Fibroblast of lung (primary cell): ENCODE results near the gene TBC1D2B. TPM values are rescaled to one million over a fixed set of nuclear protein-coding genes. Genes with fewer than 3 reads are reported as not detected.
"Not testable (repeated sequence)": the region's sequence is repeated elsewhere in the genome, so short reads cannot be mapped to it uniquely, and the experiment has no call there.

Source experiments
- DNase-seq, 2 donors: peaks; one replicate each; pipeline versions ENCODE4 v3.0.0 to v3.0.0-alpha.2; 2010; ENCODE audit warnings: low read depth in 2 of 2
- H2AFZ ChIP-seq: 2 replicates; pipeline ENCODE4 v1.5.1; 2012; ENCODE audit warnings: low read length, control low read depth, inconsistent platforms
- H3K27ac ChIP-seq: 2 replicates; pipeline ENCODE4 v1.5.1; 2011; ENCODE audit warnings: low read length, control low read depth; ENCODE audit not compliant: insufficient read depth
- H3K27me3 ChIP-seq: 2 replicates; pipeline ENCODE4 v1.5.1; 2011; ENCODE audit warnings: mild to moderate bottlenecking, low read length; ENCODE audit not compliant: control insufficient read depth, insufficient read depth
- H3K36me3 ChIP-seq: 2 replicates; pipeline ENCODE4 v1.5.1; 2011; ENCODE audit warnings: low read length; ENCODE audit not compliant: control insufficient read depth, insufficient read depth
- H3K4me1 ChIP-seq: 2 replicates; pipeline ENCODE4 v1.5.1; 2011; ENCODE audit warnings: low read length; ENCODE audit not compliant: control insufficient read depth, insufficient read depth; ENCODE audit errors: extremely low read depth
- H3K4me2 ChIP-seq: 2 replicates; pipeline ENCODE4 v1.5.1; 2011; ENCODE audit warnings: low read length, control low read depth; ENCODE audit not compliant: insufficient read depth; ENCODE audit errors: extremely low read depth
- H3K4me3 ChIP-seq, 4 experiments: fragments of 200-600 bp in 1 of 4; sonication (generic) in 1 of 4; replicated peaks in 1 of 4; 2 replicates each; pipeline ENCODE4 v1.5.1; 2011 to 2016; ENCODE audit warnings: low read length in 4 of 4, low read depth in 3 of 4, mild to moderate bottlenecking in 3 of 4, control low read depth in 2 of 4, inconsistent platforms in 1 of 4, mixed read lengths in 1 of 4; ENCODE audit not compliant: insufficient read depth in 1 of 4; ENCODE audit errors: control extremely low read depth in 1 of 4
- H3K79me2 ChIP-seq: 2 replicates; pipeline ENCODE4 v1.5.1; 2012; ENCODE audit warnings: mild to moderate bottlenecking, low read length, inconsistent platforms; ENCODE audit not compliant: control insufficient read depth, insufficient read depth
- H3K9ac ChIP-seq: 2 replicates; pipeline ENCODE4 v1.5.1; 2011; ENCODE audit warnings: mild to moderate bottlenecking, low read length, control low read depth; ENCODE audit not compliant: insufficient read depth
- H3K9me3 ChIP-seq: 2 replicates; pipeline ENCODE4 v1.5.1; 2012; ENCODE audit warnings: low read depth, low read length; ENCODE audit not compliant: control insufficient read depth, insufficient read depth
- H4K20me1 ChIP-seq: 2 replicates; pipeline ENCODE4 v1.5.1; 2011; ENCODE audit warnings: low read length; ENCODE audit not compliant: control insufficient read depth, insufficient read depth; ENCODE audit errors: extremely low read depth
- CTCF ChIP-seq, 2 donors: IDR thresholded peaks in 1 of 2; conservative IDR thresholded peaks in 1 of 2; 1 replicate in 1 of 2; 2 replicates in 1 of 2; pipeline ENCODE4 v1.5.1; 2011 to 2012; ENCODE audit warnings: low read length in 2 of 2, control low read depth in 1 of 2, inconsistent platforms in 1 of 2, low read depth in 1 of 2, mild to moderate bottlenecking in 1 of 2
- EZH2 ChIP-seq: IDR thresholded peaks from 2 replicates; pipeline ENCODE4 v1.5.1; 2012; ENCODE audit warnings: low read length, control low read depth, mild to moderate bottlenecking; ENCODE audit errors: missing control alignments
- polyA plus RNA-seq, 2 donors: library from polyadenylated mRNA; depleted of rRNA in 1 of 2; stranded (reverse) in 1 of 2; unstranded in 1 of 2; fragments of >200 nt; gene quantifications; 2 replicates each; pipeline ENCODE4 v1.2.1, GENCODE V29; 2011 to 2012; ENCODE audit warnings: missing spikeins in 1 of 2
- total RNA-seq: library from RNA; depleted of rRNA; stranded (reverse); fragments of >200 nt; gene quantifications from 2 replicates; pipeline ENCODE4 v1.2.1, GENCODE V29; 2014

Gene TBC1D2B
- total and polyA plus RNA-seq, 2 donors (not counting 1 experiment from before 2014, with no cell fraction given) = 49.4 to 73.3 TPM

GRCh38 chr15:77999486-77999885 lies 78.0 kb downstream of the TBC1D2B start:
- no peak for DNase-seq
- Histone ChIP-seq H3K4me2 (no peak overlapping the region), H3K36me3 (peaks cover 18% of the 10 kb centered on the region), H3K9ac (no peak overlapping the region), H3K27ac (no peak overlapping the region), H3K4me1 (peaks cover 5% of the 10 kb centered on the region), H4K20me1 (no peaks in the 10 kb centered on the region), H3K27me3 (no peaks in the 10 kb centered on the region), H3K9me3 (no peaks in the 10 kb centered on the region), H3K4me3 (no peak overlapping the region), H2AFZ (no peak overlapping the region), H3K79me2 (no peaks in the 10 kb centered on the region)
- no peak for TF ChIP-seq CTCF (conservative IDR thresholded peaks at IDR 0.05 in 1 of 2, IDR thresholded peaks at IDR 0.05 in 1 of 2; ENCODE audit: low read depth in 1 of 2, low read length in 2 of 2)
- no peak for TF ChIP-seq EZH2

- H3K36me3 ChIP-seq = peaks cover 18% of the 10 kb centered on the region
These were observed 78.9 kb downstream of the TBC1D2B start for GRCh38 chr15:77998592-77998991.

GRCh38 chr15:77997761-77998554 lies 79.6 kb downstream of the TBC1D2B start:
- not testable (repeated sequence) for H3K9ac ChIP-seq, H3K4me3 ChIP-seq, H3K4me2 ChIP-seq, DNase-seq, H3K79me2 ChIP-seq, H3K27ac ChIP-seq, H2AFZ ChIP-seq, H4K20me1 ChIP-seq, H3K9me3 ChIP-seq, H3K27me3 ChIP-seq
- peaks cover 16% of the 10 kb centered on the region for H3K4me1 ChIP-seq
- peaks cover 13% of the 10 kb centered on the region for H3K36me3 ChIP-seq

More at GRCh38 chr15:77998592-77998991, 78.9 kb downstream of the TBC1D2B start:
- Histone ChIP-seq H3K9me3 (no peaks in the 10 kb centered on the region), H3K4me2 (no peak overlapping the region), H3K79me2 (no peaks in the 10 kb centered on the region), H3K9ac (no peak overlapping the region), H3K4me3 (no peak overlapping the region), H2AFZ (no peak overlapping the region), H4K20me1 (no peaks in the 10 kb centered on the region), H3K27me3 (no peaks in the 10 kb centered on the region), H3K4me1 (peaks cover 14% of the 10 kb centered on the region), H3K27ac (no peak overlapping the region)
- no peak for DNase-seq
- TF ChIP-seq CTCF (conservative IDR thresholded peaks at IDR 0.05 in 1 of 2, IDR thresholded peaks at IDR 0.05 in 1 of 2; ENCODE audit: low read depth in 1 of 2, low read length in 2 of 2) = no peak
- TF ChIP-seq EZH2 = no peak

- H4K20me1 ChIP-seq, H3K9ac ChIP-seq, H3K27ac ChIP-seq, DNase-seq, H3K9me3 ChIP-seq, H3K79me2 ChIP-seq, H3K4me3 ChIP-seq, H3K4me2 ChIP-seq, H2AFZ ChIP-seq, H3K27me3 ChIP-seq: not testable (repeated sequence)
- Histone ChIP-seq H3K36me3 (peaks cover 11% of the 10 kb centered on the region), H3K4me1 (peaks cover 20% of the 10 kb centered on the region)
These were observed 80.3 kb downstream of the TBC1D2B start for GRCh38 chr15:77997221-77997620.

- H3K4me2 ChIP-seq, H3K79me2 ChIP-seq, H2AFZ ChIP-seq, H3K27me3 ChIP-seq, H3K9me3 ChIP-seq, H4K20me1 ChIP-seq, H3K4me3 ChIP-seq, H3K27ac ChIP-seq, H3K9ac ChIP-seq: not testable (repeated sequence)
- DNase-seq = peak in 1 of 2 donors; percentile 28
- peaks cover 24% of the 10 kb centered on the region for H3K4me1 ChIP-seq
- peaks cover 11% of the 10 kb centered on the region for H3K36me3 ChIP-seq
These were observed 80.8 kb downstream of the TBC1D2B start for GRCh38 chr15:77996713-77997171.
